ENCODE results near the gene CAMSAP2.
A peak's percentile ranks its signal among the peaks of the same experiment; 100 is the strongest.

CAMSAP2 gene

DNA sequence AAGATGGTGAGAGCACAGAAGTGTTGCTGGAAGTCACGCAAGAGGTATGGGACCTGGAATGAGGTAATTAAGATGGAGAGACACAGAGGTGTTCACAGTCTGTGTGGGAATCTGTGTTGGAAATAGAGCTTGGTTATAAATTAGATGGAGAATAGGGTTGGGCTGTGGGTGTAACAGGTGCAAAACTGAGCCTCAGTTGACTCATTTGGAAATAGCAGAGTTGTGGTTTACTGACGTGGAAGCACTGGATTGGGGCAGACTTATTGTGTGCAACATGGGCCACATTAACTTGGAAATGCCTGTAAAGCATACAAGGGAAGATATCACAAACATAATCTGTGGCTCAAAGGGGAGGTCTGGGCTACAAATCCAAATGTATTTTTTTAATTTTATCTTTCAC, 13.0 kb downstream of the CAMSAP2 start:
- Histone ChIP-seq H3K36me3 (ENCODE audit: low read depth) (peaks cover 46% of the 10 kb centered on the region), H3K27ac (ENCODE audit: poor library complexity, severe bottlenecking) (no peak overlapping the region), H3K9me3 (ENCODE audit: severe bottlenecking) (no peaks in the 10 kb centered on the region), H3K4me3 (ENCODE audit: severe bottlenecking) (no peak overlapping the region), H3K4me1 (ENCODE audit: insufficient read depth, poor library complexity, severe bottlenecking) (peaks cover 18% of the 10 kb centered on the region), H3K27me3 (ENCODE audit: insufficient read depth, poor library complexity, severe bottlenecking) (no peaks in the 10 kb centered on the region)
- TF ChIP-seq, protein P1, sequence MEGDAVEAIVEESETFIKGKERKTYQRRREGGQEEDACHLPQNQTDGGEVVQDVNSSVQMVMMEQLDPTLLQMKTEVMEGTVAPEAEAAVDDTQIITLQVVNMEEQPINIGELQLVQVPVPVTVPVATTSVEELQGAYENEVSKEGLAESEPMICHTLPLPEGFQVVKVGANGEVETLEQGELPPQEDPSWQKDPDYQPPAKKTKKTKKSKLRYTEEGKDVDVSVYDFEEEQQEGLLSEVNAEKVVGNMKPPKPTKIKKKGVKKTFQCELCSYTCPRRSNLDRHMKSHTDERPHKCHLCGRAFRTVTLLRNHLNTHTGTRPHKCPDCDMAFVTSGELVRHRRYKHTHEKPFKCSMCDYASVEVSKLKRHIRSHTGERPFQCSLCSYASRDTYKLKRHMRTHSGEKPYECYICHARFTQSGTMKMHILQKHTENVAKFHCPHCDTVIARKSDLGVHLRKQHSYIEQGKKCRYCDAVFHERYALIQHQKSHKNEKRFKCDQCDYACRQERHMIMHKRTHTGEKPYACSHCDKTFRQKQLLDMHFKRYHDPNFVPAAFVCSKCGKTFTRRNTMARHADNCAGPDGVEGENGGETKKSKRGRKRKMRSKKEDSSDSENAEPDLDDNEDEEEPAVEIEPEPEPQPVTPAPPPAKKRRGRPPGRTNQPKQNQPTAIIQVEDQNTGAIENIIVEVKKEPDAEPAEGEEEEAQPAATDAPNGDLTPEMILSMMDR (IDR thresholded peaks at IDR 0.05; ENCODE audit: poor library complexity, severe bottlenecking) = no peak
- DNase-seq (ENCODE audit: low spot score) = no peak
- ATAC-seq (ENCODE audit: low read depth) = no peak

DNA sequence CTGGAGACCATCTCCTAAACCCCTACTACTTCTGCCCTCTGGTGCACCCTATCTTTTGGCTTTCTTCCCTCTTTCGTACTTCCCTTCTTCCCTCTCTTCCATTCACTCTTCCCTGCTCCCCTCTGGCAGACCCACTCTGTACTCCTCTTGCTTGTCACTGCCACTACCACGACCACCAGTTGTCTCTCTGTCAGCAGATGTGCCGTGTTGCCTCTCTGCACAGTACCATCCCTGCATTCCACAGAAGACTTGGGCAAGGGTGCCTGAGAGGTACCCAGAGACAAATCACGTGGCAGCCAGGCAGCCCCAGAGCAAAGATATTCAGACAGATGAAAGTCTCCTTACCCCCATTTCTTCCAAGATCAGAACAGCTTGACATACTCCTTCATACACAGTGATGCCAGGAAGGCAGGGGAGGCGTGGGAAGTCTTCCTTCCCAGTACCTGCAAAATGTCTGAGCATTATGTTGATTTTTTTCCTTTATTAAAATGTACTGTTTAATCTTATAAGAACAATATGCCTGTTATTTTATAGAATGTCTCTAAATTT, 15.0 kb downstream of the CAMSAP2 start:
- H3K4me1 ChIP-seq (ENCODE audit: insufficient read depth, poor library complexity, severe bottlenecking) = peaks cover 26% of the 10 kb centered on the region

DNA sequence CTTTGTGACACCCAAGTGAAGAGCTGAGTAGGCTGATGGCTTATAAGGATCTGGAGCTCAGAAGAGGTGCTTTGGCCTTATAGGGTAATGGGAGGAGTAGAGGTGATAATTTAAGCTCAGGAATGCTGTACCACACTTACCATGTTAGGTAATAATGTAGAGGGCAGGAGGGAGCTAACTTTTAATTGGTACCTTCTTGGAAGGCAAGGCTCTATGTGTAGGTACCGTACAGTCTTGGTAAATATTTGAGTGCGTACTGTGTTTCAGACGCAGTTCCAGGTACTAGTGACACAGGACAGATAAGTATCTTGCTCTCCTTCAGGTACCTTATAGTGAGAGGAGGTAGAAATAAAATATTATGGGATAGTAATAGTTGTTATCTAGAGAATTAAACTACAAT, 16.8 kb downstream of the CAMSAP2 start:
- DNase-seq (ENCODE audit: low spot score) (no peak), ATAC-seq (ENCODE audit: low read depth) (peak; percentile 26; the same call in 1 of the 3 replicates)
- TF ChIP-seq, protein P1 (IDR thresholded peaks at IDR 0.05; ENCODE audit: poor library complexity, severe bottlenecking) = no peak
- Histone ChIP-seq H3K9me3 (ENCODE audit: severe bottlenecking) (no peaks in the 10 kb centered on the region), H3K4me3 (ENCODE audit: severe bottlenecking) (no peak overlapping the region), H3K27me3 (ENCODE audit: insufficient read depth, poor library complexity, severe bottlenecking) (no peaks in the 10 kb centered on the region), H3K36me3 (ENCODE audit: low read depth) (peaks cover 49% of the 10 kb centered on the region), H3K4me1 (ENCODE audit: insufficient read depth, poor library complexity, severe bottlenecking) (peaks cover 26% of the 10 kb centered on the region), H3K27ac (ENCODE audit: poor library complexity, severe bottlenecking) (peak overlapping the region; percentile 25)

More for the DNA sequence above, 15.0 kb downstream of the CAMSAP2 start:
- DNase-seq (ENCODE audit: low spot score) (no peak), ATAC-seq (ENCODE audit: low read depth) (0 out of 3 replicates have a peak, but pooled peaks have one; percentile 17)
- H3K9me3 ChIP-seq (ENCODE audit: severe bottlenecking) = no peaks in the 10 kb centered on the region
- no peak overlapping the region for H3K4me3 ChIP-seq (ENCODE audit: severe bottlenecking)
- H3K27ac ChIP-seq (ENCODE audit: poor library complexity, severe bottlenecking) = no peak overlapping the region
- TF ChIP-seq, protein P1 (IDR thresholded peaks at IDR 0.05; ENCODE audit: poor library complexity, severe bottlenecking) = no peak
- H3K27me3 ChIP-seq (ENCODE audit: insufficient read depth, poor library complexity, severe bottlenecking) = no peaks in the 10 kb centered on the region
- peaks cover 54% of the 10 kb centered on the region for H3K36me3 ChIP-seq (ENCODE audit: low read depth)

DNA sequence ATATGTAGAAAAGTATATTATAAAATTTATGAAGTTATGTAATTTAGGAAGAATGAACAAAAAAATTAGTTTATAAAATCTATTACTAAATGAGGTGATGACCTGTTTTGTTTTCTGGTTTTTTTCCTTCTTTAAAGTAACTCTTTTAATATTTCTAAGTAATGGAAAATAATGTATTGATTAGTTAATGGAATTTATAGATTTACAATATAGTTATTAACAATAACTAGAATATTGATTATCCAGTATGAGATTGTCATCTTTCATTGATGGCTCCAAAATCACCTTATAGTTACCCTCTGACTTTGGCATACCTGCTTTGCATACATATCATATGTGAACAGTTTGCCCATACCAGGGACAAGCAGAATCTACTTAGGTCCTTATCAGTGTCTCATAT, 23.4 kb downstream of the CAMSAP2 start:
- no peak overlapping the region for H3K27ac ChIP-seq (ENCODE audit: poor library complexity, severe bottlenecking)
- H3K27me3 ChIP-seq (ENCODE audit: insufficient read depth, poor library complexity, severe bottlenecking) = no peaks in the 10 kb centered on the region
- no peaks in the 10 kb centered on the region for H3K9me3 ChIP-seq (ENCODE audit: severe bottlenecking)
- H3K4me1 ChIP-seq (ENCODE audit: insufficient read depth, poor library complexity, severe bottlenecking) = peaks cover 5% of the 10 kb centered on the region
- peaks cover 92% of the 10 kb centered on the region for H3K36me3 ChIP-seq (ENCODE audit: low read depth)
- no peak for DNase-seq (ENCODE audit: low spot score)
- no peak for ATAC-seq (ENCODE audit: low read depth)
- no peak overlapping the region for H3K4me3 ChIP-seq (ENCODE audit: severe bottlenecking)
- TF ChIP-seq, protein P1 (IDR thresholded peaks at IDR 0.05; ENCODE audit: poor library complexity, severe bottlenecking) = no peak

DNA sequence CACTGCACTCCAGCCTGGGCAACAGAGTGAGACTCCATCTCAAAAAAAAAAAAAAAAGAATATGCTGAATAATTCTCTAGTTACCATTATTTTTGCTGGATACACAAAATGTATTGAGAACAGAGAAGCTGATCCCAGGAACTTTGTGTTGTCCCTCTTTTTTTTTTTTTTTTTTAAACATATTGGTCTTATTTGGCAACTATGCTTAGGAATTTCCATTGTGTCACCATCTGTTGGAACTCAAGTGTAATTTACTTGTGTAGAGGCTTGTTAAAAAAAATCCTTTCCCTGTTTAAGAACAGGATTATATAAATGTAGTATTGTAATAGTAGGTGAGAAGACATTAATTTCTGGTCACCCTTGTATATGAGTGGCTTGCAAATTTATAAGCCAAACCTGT, 28.6 kb downstream of the CAMSAP2 start:
- Histone ChIP-seq H3K4me1 (ENCODE audit: insufficient read depth, poor library complexity, severe bottlenecking) (peaks cover 10% of the 10 kb centered on the region), H3K4me3 (ENCODE audit: severe bottlenecking) (no peak overlapping the region), H3K27me3 (ENCODE audit: insufficient read depth, poor library complexity, severe bottlenecking) (no peaks in the 10 kb centered on the region), H3K27ac (ENCODE audit: poor library complexity, severe bottlenecking) (no peak overlapping the region), H3K36me3 (ENCODE audit: low read depth) (peaks cover 89% of the 10 kb centered on the region), H3K9me3 (ENCODE audit: severe bottlenecking) (no peaks in the 10 kb centered on the region)
- ATAC-seq (ENCODE audit: low read depth) (no peak), DNase-seq (ENCODE audit: low spot score) (no peak)
- TF ChIP-seq, protein P1 (IDR thresholded peaks at IDR 0.05; ENCODE audit: poor library complexity, severe bottlenecking) = no peak

Measured in RWPE2 (cell line).